A172 (cell line): ENCODE results near the gene LRP1. TPM values are rescaled to one million over a fixed set of nuclear protein-coding genes. Genes with fewer than 3 reads are reported as not detected.

Experiments used
- DNase-seq: peaks from one replicate; pipeline ENCODE4 v3.0.0-alpha.2; 2015; ENCODE audit warnings: low spot score
- total RNA-seq: library from RNA; depleted of rRNA; stranded (reverse); fragments of >200 nt; shearing (Covaris generic); gene quantifications from 2 replicates; pipeline ENCODE4 v1.2.3, GENCODE V29; 2014

Gene LRP1
- total RNA-seq, 1 experiment from 2014 or later, result 35.5 TPM

- no peak for DNase-seq
These were observed 108.1 kb downstream of the LRP1 start for GRCh38 chr12:57236201-57236924.

GRCh38 chr12:57236925-57237595 lies 108.8 kb downstream of the LRP1 start:
- no peak for DNase-seq

GRCh38 chr12:57237596-57237931 lies 109.3 kb downstream of the LRP1 start:
- DNase-seq, result no peak

- DNase-seq, result no peak
These were observed 109.9 kb downstream of the LRP1 start for GRCh38 chr12:57237932-57238853.

- peak; percentile 25 for DNase-seq
These were observed 110.7 kb downstream of the LRP1 start for GRCh38 chr12:57238854-57239554.

- no peak for DNase-seq
These were observed 111.3 kb downstream of the LRP1 start for GRCh38 chr12:57239587-57240065.

- DNase-seq, result no peak
These were observed 112.0 kb downstream of the LRP1 start for GRCh38 chr12:57240066-57240921.

- DNase-seq, result no peak
These were observed 112.7 kb downstream of the LRP1 start for GRCh38 chr12:57240926-57241401.

GRCh38 chr12:57241402-57242310 lies 113.4 kb downstream of the LRP1 start:
- DNase-seq, result no peak

GRCh38 chr12:57242329-57242690 lies 114.0 kb downstream of the LRP1 start:
- no peak for DNase-seq

- no peak for DNase-seq
These were observed 114.6 kb downstream of the LRP1 start for GRCh38 chr12:57242691-57243454.

- peak; percentile 28 for DNase-seq
These were observed 115.4 kb downstream of the LRP1 start for GRCh38 chr12:57243521-57244311.

GRCh38 chr12:57244312-57244696 lies 116.0 kb downstream of the LRP1 start:
- no peak for DNase-seq

- no peak for DNase-seq
These were observed 118.8 kb downstream of the LRP1 start for GRCh38 chr12:57247041-57247440.

- DNase-seq, result no peak
These were observed 120.9 kb downstream of the LRP1 start for GRCh38 chr12:57248934-57249742.

- no peak for DNase-seq
These were observed 122.3 kb downstream of the LRP1 start for GRCh38 chr12:57250541-57250940.

- no peak for DNase-seq
These were observed 122.7 kb downstream of the LRP1 start, which contains the start of gene STAC3 for GRCh38 chr12:57250956-57251355. Gene STAC3, minus strand, starts transcription at chr12:57251187. Its CDS starts 1,551 bp downstream, at chr12:57249636.
